SH-SY5Y (cell line): ENCODE data around the gene MBD2.

Experiments
- GATA2 ChIP-seq: IDR thresholded peaks from 2 replicates; pipeline ENCODE4 v1.6.1; 2011; ENCODE audit warnings: mild to moderate bottlenecking, low read depth, low read length
- GATA3 ChIP-seq: IDR thresholded peaks from 2 replicates; pipeline ENCODE4 v1.6.1; 2011; ENCODE audit warnings: low read depth, mild to moderate bottlenecking, low read length, moderate library complexity

DNA sequence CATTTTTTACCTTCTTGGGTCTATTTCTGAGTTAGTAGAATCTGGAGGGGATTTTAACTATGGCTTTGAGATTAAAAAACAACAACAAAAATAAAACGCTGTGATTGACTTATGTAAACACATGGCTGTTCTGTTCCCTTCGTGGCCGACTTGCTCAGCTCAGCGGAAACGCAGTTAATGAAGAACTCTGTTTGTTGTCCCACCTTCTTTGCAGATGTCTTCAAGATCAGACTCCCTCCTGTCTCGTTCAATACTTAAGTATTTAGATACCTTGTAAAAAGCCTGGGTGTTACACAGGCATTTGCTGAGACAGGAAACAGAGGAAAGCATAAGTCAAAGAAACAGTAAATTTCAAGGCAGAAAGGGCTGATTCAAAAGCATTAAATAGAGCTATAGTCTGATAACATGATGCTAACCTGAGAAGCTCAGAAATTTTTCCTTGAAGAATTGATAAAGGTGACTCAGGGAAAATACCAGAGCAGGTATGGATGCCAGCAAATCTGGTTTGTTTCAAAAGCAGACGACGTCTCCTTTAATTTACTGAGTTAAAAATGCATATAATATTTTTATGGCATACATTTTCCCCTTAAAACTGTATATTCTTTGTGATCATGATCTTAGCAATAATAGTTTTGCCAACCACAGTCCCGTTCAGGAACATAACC, 23.2 kb upstream of the MBD2 start:
- TF ChIP-seq GATA3, result no peak
- TF ChIP-seq GATA2, result no peak
